ENCODE results near the gene CCL11. TPM values are rescaled to one million over a fixed set of nuclear protein-coding genes. Genes with fewer than 3 reads are reported as not detected.

CCL11 gene
- total and polyA plus RNA-seq, 2 of the 8 experiments (the other 6 are each of a cell fraction or from before 2014, with no cell fraction given) = not detected

GRCh38 chr17:34259146-34259545, 26.4 kb upstream of the CCL11 start (continued):
- TF ChIP-seq CHD7 (IDR thresholded peaks at IDR 0.05; ENCODE audit: insufficient replicate concordance, low read length) (no peak), RAD21 (IDR thresholded peaks at IDR 0.05 in 1 of 2, conservative IDR thresholded peaks at IDR 0.05 in 1 of 2; ENCODE audit: low read depth in 2 of 2, low read length in 2 of 2) (no peak), NRF1 (IDR thresholded peaks at IDR 0.05; ENCODE audit: low read depth, low read length) (no peak), E2F6 (IDR thresholded peaks at IDR 0.05) (no peak)
